Erythroblast (primary cell): ENCODE measurements around the gene DTWD2.
"Not testable (repeated sequence)": the region's sequence is repeated elsewhere in the genome, so short reads cannot be mapped to it uniquely, and the experiment has no call there.

Experiments used
- GATA1 ChIP-seq: IDR thresholded peaks from 2 replicates; pipeline ENCODE4 v1.6.1; 2011; ENCODE audit warnings: low read depth, mild to moderate bottlenecking, control low read depth, low read length, moderate library complexity
- POLR2A ChIP-seq: IDR thresholded peaks from 2 replicates; pipeline ENCODE4 v1.6.1; 2011; ENCODE audit warnings: mild to moderate bottlenecking, low read length

DNA sequence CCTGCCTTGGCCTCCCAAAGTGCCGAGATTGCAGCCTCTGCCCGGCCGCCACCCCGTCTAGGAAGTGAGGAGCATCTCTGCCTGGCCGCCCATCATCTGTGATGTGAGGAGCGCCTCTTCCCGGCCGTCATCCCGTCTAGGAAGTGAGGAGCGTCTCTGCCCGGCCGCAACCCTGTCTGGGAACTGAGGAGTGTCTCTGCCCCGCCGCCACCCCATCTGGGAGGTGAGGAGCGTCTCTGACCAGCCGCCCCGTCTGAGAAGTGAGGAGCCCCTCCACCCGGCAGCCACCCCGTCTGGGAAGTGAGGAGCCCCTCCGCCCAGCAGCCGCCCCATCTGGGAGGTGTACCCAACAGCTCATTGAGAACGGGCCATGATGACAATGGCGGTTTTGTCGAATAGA lies 10.5 kb upstream of the DTWD2 start:
- TF ChIP-seq POLR2A, GATA1: not testable (repeated sequence)
